GM19238 (cell line): ENCODE data around the gene TLL2.

Source experiments
- DNase-seq: peaks from one replicate; pipeline ENCODE4 v3.0.0; 2011; ENCODE audit warnings: low spot score; ENCODE audit not compliant: insufficient read length

TLL2 gene

GRCh38 chr10:96360331-96360730 lies 153.4 kb downstream of the TLL2 start:
- no peak for DNase-seq

GRCh38 chr10:96359616-96360015 lies 154.1 kb downstream of the TLL2 start:
- DNase-seq = no peak

- no peak for DNase-seq
Measured at GRCh38 chr10:96358851-96359540, 154.7 kb downstream of the TLL2 start, which contains the start of gene OPALIN. Gene OPALIN, minus strand, starts transcription at chr10:96359002. Its CDS starts 106 bp downstream, at chr10:96358896.

GRCh38 chr10:96357038-96357620 lies 156.6 kb downstream of the TLL2 start:
- no peak for DNase-seq

- no peak for DNase-seq
Measured at GRCh38 chr10:96352582-96352981, 161.1 kb downstream of the TLL2 start.

GRCh38 chr10:96352027-96352426 lies 161.7 kb downstream of the TLL2 start:
- DNase-seq = no peak

GRCh38 chr10:96346295-96346694 lies 167.4 kb downstream of the TLL2 start:
- DNase-seq = no peak

- DNase-seq = no peak
Measured at GRCh38 chr10:96345222-96345621, 168.5 kb downstream of the TLL2 start.

GRCh38 chr10:96344178-96344577 lies 169.5 kb downstream of the TLL2 start:
- DNase-seq = no peak

GRCh38 chr10:96342402-96342801 lies 171.3 kb downstream of the TLL2 start:
- no peak for DNase-seq

- DNase-seq = no peak
Measured at GRCh38 chr10:96341219-96342182, 172.2 kb downstream of the TLL2 start.

GRCh38 chr10:96339956-96340904 lies 173.5 kb downstream of the TLL2 start:
- DNase-seq = peak; percentile 30

- no peak for DNase-seq
Measured at GRCh38 chr10:96339383-96339782, 174.3 kb downstream of the TLL2 start.

GRCh38 chr10:96338279-96338925 lies 175.3 kb downstream of the TLL2 start:
- no peak for DNase-seq

GRCh38 chr10:96337106-96337505 lies 176.6 kb downstream of the TLL2 start:
- no peak for DNase-seq

- no peak for DNase-seq
Measured at GRCh38 chr10:96334616-96335526, 178.9 kb downstream of the TLL2 start.

GRCh38 chr10:96333101-96333500 lies 180.6 kb downstream of the TLL2 start:
- DNase-seq = no peak

- no peak for DNase-seq
Measured at GRCh38 chr10:96327462-96327861, 186.3 kb downstream of the TLL2 start.

- DNase-seq = peak; percentile 23
Measured at GRCh38 chr10:96325719-96326373, 187.9 kb downstream of the TLL2 start.
